Esophagus squamous epithelium (tissue), 5 donors: Measurements from ENCODE around the gene PGA3. TPM values are rescaled to one million over a fixed set of nuclear protein-coding genes. Genes with fewer than 3 reads are reported as not detected.
"Not testable (repeated sequence)": the region's sequence is repeated elsewhere in the genome, so short reads cannot be mapped to it uniquely, and the experiment has no call there.

ENCODE experiments used
- DNase-seq: peaks from one replicate; lab custom pipeline; 2025; lab: John Stamatoyannopoulos, UW
- H3K27ac ChIP-seq, 4 donors: fragments of 200-600 bp; sonication (generic); one replicate each; pipeline ENCODE4 v1.5.1; 2016 to 2019; ENCODE audit warnings: mild to moderate bottlenecking in 1 of 4
- H3K27me3 ChIP-seq, 4 donors: fragments of 200-600 bp; sonication (generic); 1 replicate in 3 of 4; 2 replicates in 1 of 4; pipeline versions ENCODE4 v1.5.1 to v1.6.0; 2017 to 2021; ENCODE audit warnings: antibody characterized with exemption in 1 of 4
- H3K36me3 ChIP-seq, 3 donors: fragments of 200-600 bp; sonication (generic); one replicate each; pipeline ENCODE4 v1.5.1; 2016 to 2019
- H3K4me1 ChIP-seq, 3 donors: fragments of 200-600 bp; sonication (generic); one replicate each; pipeline ENCODE4 v1.5.1; 2017 to 2019
- H3K4me3 ChIP-seq, 4 donors: fragments of 200-600 bp; sonication (generic); 1 replicate in 3 of 4; 2 replicates in 1 of 4; pipeline ENCODE4 v1.5.1; 2016 to 2019; ENCODE audit warnings: mild to moderate bottlenecking in 2 of 4, moderate library complexity in 1 of 4
- H3K9me3 ChIP-seq, 3 donors: fragments of 200-600 bp; sonication (generic); one replicate each; pipeline ENCODE4 v1.5.1; 2016 to 2019
- WGBS, 2 donors: methylation state at CpG; one replicate each; pipeline ENCODE4 v1.1.5; 2018; 5-methylcytosine and 5-hydroxymethylcytosine counted together
- intact Hi-C: fragments of 100-400 bp; cut with DNase I; formaldehyde crosslinking; loops from one replicate; pipeline ENCODE4 v1.15.0; 2022
- total RNA-seq, 4 donors: library from RNA; depleted of rRNA; stranded (reverse); fragments of >200 nt; gene quantifications; one replicate each; pipeline ENCODE4 v1.1.0, GENCODE V29; 2016
- donor health status: DM: yes; HTN: yes; CAD: no.

The PGA3 gene
- total RNA-seq, 4 donors from 2014 or later, result not detected

GRCh38 chr11:61219016-61219415, 15.7 kb downstream of the PGA3 start:
- H3K27me3 ChIP-seq, H3K36me3 ChIP-seq, H3K4me3 ChIP-seq, H3K9me3 ChIP-seq, H3K4me1 ChIP-seq, H3K27ac ChIP-seq, intact Hi-C loops, DNase-seq: not testable (repeated sequence)
- WGBS, 2 donors, result 77 to 84% methylated on average over 5 of the region's 5 CpGs

GRCh38 chr11:61222047-61222446, 18.7 kb downstream of the PGA3 start, which contains the start of gene PGA4:
Gene PGA4 (plus strand): TSS chr11:61222347. CDS start chr11:61222401, 54 bp downstream.
- H3K27me3 ChIP-seq, H3K36me3 ChIP-seq, DNase-seq, intact Hi-C loops, H3K4me3 ChIP-seq, H3K4me1 ChIP-seq, H3K27ac ChIP-seq, H3K9me3 ChIP-seq: not testable (repeated sequence)
- no CpG with 5 or more reads among the region's 8 CpGs for WGBS, 2 donors

DNA sequence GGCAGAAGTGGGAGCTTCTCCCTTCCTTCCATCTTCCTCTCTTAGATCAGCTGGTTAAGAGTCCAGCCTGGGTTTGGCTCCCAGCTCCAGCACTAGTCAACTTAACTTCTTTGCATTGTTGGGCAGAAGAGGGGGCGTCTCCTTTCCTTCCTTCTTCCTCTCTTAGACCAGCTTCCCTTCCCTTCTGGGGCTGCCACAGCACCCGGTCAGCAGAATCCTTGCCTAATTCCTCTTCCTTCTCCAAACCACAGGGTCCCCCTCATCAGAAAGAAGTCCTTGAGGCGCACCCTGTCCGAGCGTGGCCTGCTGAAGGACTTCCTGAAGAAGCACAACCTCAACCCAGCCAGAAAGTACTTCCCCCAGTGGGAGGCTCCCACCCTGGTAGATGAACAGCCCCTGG, 19.4 kb downstream of the PGA3 start:
- no CpG with 5 or more reads among the region's 5 CpGs for WGBS, 2 donors
- H3K4me1 ChIP-seq, H3K27ac ChIP-seq, H3K36me3 ChIP-seq, H3K27me3 ChIP-seq, H3K9me3 ChIP-seq, intact Hi-C loops, DNase-seq, H3K4me3 ChIP-seq: not testable (repeated sequence)

DNA sequence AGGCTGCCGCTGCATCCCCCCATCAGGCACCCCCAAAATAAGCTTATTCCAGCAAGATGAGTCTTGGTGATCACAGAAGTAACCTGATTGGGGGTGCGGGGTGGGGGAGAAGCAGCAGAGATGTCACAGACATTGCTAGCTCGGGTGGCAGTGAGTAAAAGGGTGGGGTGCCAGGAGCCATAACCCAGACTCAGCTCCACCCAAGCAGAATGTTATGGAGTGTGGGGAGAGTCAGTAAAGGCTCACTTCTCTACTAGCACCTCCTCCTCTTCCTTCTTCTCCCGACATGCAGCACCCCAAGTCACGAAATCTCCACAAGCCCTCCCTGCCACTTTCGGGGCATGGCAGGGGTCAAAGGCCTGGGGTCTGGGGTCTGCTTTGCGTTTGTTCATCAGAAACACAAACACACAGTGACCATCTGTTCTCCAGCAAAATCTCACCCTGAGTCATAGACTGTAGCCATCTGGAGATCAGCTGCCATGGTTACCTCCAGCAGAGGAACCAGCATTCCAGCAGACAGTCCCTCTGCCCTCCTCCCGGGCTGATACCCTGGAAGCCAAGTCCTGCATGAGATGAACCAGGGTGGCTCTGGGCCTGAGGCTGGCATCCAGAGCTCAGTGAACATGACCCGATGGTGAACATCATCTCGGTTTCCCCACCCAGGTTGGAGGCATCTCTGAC, 23.3 kb downstream of the PGA3 start:
- intact Hi-C loops, H3K27ac ChIP-seq, H3K4me1 ChIP-seq, DNase-seq, H3K27me3 ChIP-seq, H3K36me3 ChIP-seq, H3K4me3 ChIP-seq, H3K9me3 ChIP-seq: not testable (repeated sequence)
- no CpG with 5 or more reads among the region's 10 CpGs for WGBS, 2 donors

DNA sequence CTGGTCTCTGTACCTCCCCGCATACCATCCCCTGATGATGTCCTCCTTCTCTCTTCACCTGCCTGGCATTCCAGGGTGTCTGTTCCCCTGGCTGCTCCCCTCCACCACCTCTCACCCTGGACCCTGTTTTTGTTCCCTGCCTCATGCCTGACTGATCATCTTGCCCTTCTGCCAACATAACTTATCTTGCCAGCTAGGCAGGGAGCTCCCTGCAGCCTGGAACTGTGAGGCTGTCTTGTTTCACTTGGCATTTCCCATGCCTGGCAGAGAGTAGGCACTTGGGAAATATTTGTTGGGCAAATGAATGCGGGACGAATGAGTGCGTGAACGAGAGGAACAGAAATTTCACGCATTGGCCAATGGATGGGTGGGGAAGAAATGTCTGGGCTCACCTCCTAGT, 26.1 kb downstream of the PGA3 start:
- intact Hi-C loops, H3K9me3 ChIP-seq, H3K4me1 ChIP-seq, H3K27me3 ChIP-seq, H3K27ac ChIP-seq, DNase-seq, H3K36me3 ChIP-seq, H3K4me3 ChIP-seq: not testable (repeated sequence)
- no CpG with 5 or more reads among the region's 6 CpGs for WGBS, 2 donors

DNA sequence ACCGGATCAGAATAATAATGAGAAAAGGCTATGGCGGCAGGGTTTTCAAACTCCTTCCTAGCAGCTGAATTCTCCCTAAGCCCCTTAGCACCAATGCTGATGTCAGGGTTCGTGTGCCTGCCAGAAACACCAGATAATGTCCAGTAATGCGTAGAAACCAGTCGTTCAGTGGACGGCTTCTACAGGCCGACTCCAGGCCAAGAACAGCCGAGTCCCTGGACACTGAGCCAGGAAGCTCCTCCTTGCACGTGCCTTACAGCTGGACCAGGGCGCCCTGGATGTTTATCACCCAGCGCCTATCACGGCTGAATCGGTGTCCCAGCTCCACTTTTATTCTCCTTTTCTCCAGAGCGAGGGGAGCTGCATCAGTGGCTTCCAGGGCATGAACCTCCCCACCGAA, 27.7 kb downstream of the PGA3 start:
- DNase-seq, H3K4me3 ChIP-seq, intact Hi-C loops, H3K36me3 ChIP-seq, H3K27me3 ChIP-seq, H3K4me1 ChIP-seq, H3K9me3 ChIP-seq, H3K27ac ChIP-seq: not testable (repeated sequence)
- WGBS, 2 donors, result no CpG with 5 or more reads among the region's 15 CpGs

GRCh38 chr11:61231585-61231984, 28.3 kb downstream of the PGA3 start:
- no CpG with 5 or more reads among the region's 5 CpGs for WGBS, 2 donors

DNA sequence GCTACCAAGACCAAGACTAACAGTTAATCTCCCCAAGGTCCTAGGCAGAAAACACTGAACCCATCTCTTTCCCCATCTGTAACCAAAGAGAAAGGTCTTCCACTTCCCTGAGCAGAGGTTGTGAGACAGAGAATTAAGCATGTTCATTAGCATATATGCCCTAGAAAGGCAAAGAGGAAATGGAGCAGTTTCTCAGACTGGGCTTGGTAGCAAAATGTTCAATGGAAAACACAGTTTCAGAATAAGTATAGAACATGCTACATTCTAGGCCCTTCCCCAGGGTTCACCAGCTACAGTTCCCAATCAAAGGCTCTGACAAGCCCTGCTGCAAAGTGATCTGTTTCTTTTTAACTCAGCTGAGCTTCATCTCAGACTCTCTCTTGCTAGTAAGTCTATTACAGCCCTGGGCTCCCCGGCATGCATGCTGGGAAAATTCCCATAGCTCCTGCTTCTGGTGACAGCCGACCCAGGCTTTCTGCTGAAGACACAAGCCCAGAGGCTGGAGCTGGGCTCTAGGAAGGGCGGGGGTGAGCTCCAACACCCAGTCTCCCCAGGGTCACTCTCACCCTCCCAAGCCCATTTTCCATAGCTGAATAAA, 29.3 kb downstream of the PGA3 start:
- H3K4me3 ChIP-seq, DNase-seq, H3K27ac ChIP-seq, intact Hi-C loops, H3K36me3 ChIP-seq, H3K27me3 ChIP-seq, H3K4me1 ChIP-seq, H3K9me3 ChIP-seq: not testable (repeated sequence)
- WGBS, 2 donors, result no CpG with 5 or more reads among the region's 3 CpGs

More at GRCh38 chr11:61231585-61231984, 28.3 kb downstream of the PGA3 start:
- H3K27ac ChIP-seq, intact Hi-C loops, H3K4me3 ChIP-seq, H3K9me3 ChIP-seq, H3K4me1 ChIP-seq, H3K27me3 ChIP-seq, DNase-seq, H3K36me3 ChIP-seq: not testable (repeated sequence)

GRCh38 chr11:61237130-61237529, 33.8 kb downstream of the PGA3 start:
- H3K9me3 ChIP-seq, intact Hi-C loops, H3K27me3 ChIP-seq, H3K4me3 ChIP-seq, H3K4me1 ChIP-seq, H3K36me3 ChIP-seq, DNase-seq, H3K27ac ChIP-seq: not testable (repeated sequence)
- no CpG with 5 or more reads among the region's 4 CpGs for WGBS, 2 donors

DNA sequence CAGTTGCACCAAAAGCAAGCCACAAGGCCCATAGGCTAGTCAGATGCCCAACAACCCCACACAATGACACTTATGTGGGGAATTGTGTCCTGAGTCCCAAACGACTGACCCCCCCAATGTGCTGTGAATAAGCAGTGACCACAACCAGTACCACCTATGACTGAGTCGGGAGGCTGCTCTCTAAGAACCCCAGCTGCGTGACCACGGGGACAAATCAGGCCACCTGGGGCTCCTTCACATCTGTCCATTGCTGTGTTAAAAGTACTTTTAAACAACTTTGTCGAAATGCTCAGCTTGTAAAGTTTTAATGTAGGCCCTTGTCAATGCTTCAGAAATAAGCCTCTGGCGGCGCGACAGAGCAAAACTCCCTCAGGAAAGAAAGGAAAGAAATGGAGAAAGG, 37.0 kb downstream of the PGA3 start:
- H3K27me3 ChIP-seq, result not testable (repeated sequence)

DNA sequence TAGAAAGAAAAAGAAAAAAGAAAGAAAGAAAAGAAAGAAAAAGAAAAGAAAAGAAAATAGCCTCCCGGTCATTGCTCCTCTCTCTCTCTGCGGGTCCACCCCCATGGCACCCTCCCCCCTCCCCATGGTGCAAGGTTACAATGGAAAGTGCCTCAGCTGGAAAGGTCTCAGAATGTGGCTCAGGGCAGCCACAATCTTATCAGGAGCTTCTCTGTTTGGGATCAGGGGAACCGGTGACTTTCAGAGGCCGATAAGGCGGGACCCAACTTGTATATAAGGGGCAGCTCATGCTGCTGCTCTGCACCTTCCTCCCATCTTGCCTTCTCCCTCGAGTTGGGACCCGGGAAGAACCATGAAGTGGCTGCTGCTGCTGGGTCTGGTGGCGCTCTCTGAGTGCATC, 37.6 kb downstream of the PGA3 start, which contains the start of gene PGA5:
Gene PGA5, plus strand, starts transcription at position 301 of the 400 bp plus-strand sequence. Its CDS starts 52 bp downstream, at position 353.
- H3K9me3 ChIP-seq, H3K4me3 ChIP-seq, intact Hi-C loops, H3K36me3 ChIP-seq, DNase-seq, H3K27ac ChIP-seq, H3K27me3 ChIP-seq, H3K4me1 ChIP-seq: not testable (repeated sequence)
- no CpG with 5 or more reads among the region's 8 CpGs for WGBS, 2 donors

More for the DNA sequence above, 37.0 kb downstream of the PGA3 start:
- H3K4me3 ChIP-seq, H3K9me3 ChIP-seq, H3K4me1 ChIP-seq, H3K36me3 ChIP-seq, DNase-seq, H3K27ac ChIP-seq, intact Hi-C loops: not testable (repeated sequence)
- WGBS, 2 donors, result 26 to 92% methylated on average over 4 to 5 of the region's 8 CpGs

DNA sequence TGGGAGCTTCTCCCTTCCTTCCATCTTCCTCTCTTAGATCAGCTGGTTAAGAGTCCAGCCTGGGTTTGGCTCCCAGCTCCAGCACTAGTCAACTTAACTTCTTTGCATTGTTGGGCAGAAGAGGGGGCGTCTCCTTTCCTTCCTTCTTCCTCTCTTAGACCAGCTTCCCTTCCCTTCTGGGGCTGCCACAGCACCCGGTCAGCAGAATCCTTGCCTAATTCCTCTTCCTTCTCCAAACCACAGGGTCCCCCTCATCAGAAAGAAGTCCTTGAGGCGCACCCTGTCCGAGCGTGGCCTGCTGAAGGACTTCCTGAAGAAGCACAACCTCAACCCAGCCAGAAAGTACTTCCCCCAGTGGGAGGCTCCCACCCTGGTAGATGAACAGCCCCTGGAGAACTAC, 38.2 kb downstream of the PGA3 start:
- H3K36me3 ChIP-seq, H3K9me3 ChIP-seq, H3K4me3 ChIP-seq, intact Hi-C loops, DNase-seq, H3K27ac ChIP-seq, H3K4me1 ChIP-seq, H3K27me3 ChIP-seq: not testable (repeated sequence)
- WGBS, 2 donors, result no CpG with 5 or more reads among the region's 5 CpGs

GRCh38 chr11:61245284-61245964, 42.1 kb downstream of the PGA3 start:
- intact Hi-C loops, DNase-seq, H3K27ac ChIP-seq, H3K9me3 ChIP-seq, H3K36me3 ChIP-seq, H3K4me3 ChIP-seq, H3K27me3 ChIP-seq, H3K4me1 ChIP-seq: not testable (repeated sequence)
- no CpG with 5 or more reads among the region's 10 CpGs for WGBS, 2 donors
